AG09309 (cell line): ENCODE data around the gene GTPBP4.

Experiments
- DNase-seq: peaks from one replicate; pipeline ENCODE4 v3.0.0-alpha.2; 2010; ENCODE audit warnings: low read depth
- H3K4me3 ChIP-seq: 2 replicates; pipeline ENCODE4 v1.5.1; 2011; ENCODE audit warnings: mild to moderate bottlenecking, low read depth, low read length, moderate library complexity; ENCODE audit not compliant: control insufficient read depth
- TF ChIP-seq, protein P1 (sequence below): IDR thresholded peaks from 2 replicates; pipeline ENCODE4 v1.5.1; 2011; ENCODE audit warnings: mild to moderate bottlenecking, low read depth, low read length, inconsistent platforms; ENCODE audit not compliant: insufficient read depth, control insufficient read depth; ENCODE audit errors: missing control alignments

The GTPBP4 gene

DNA sequence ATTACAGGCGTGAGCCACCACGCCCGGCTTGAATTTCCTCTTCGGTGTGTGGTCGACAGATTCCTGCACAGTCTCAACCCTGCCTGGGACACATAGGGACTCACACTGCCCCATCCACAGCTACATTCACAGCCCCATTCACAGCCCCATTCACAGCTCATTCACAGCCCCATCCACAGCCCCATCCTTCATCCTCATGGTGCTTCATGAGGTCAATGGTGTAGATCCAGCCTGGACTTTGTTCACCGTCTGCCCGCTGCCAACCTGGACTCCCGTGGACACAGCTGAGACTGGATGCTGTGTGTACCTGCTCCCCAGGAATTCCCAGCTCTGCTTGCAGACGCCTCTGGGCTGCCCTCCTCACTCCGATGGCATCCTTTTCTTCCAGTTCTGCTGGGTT lies 32.2 kb downstream of the GTPBP4 start:
- TF ChIP-seq, protein P1, sequence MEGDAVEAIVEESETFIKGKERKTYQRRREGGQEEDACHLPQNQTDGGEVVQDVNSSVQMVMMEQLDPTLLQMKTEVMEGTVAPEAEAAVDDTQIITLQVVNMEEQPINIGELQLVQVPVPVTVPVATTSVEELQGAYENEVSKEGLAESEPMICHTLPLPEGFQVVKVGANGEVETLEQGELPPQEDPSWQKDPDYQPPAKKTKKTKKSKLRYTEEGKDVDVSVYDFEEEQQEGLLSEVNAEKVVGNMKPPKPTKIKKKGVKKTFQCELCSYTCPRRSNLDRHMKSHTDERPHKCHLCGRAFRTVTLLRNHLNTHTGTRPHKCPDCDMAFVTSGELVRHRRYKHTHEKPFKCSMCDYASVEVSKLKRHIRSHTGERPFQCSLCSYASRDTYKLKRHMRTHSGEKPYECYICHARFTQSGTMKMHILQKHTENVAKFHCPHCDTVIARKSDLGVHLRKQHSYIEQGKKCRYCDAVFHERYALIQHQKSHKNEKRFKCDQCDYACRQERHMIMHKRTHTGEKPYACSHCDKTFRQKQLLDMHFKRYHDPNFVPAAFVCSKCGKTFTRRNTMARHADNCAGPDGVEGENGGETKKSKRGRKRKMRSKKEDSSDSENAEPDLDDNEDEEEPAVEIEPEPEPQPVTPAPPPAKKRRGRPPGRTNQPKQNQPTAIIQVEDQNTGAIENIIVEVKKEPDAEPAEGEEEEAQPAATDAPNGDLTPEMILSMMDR = no peak
- DNase-seq = no peak
- no peak overlapping the region for H3K4me3 ChIP-seq

DNA sequence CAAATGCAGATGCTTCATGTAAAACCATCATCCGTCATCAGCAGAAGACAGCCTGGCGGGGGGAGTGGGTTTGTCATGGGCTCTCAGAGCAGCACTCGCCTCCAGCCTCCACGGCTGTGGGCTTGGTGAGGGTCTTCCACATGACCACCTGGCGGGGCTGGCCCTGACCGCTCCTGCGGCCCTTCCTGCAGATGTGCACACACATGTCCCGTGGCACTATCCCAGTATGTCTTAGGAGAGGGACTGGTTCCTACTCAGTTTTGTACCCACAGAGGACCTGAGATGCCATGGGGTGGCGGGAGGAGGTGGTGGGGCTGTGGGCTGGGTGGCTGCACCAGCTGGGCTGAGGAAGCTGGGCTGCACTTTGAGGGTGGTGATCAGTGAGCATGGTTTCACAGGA lies 32.7 kb downstream of the GTPBP4 start:
- H3K4me3 ChIP-seq = no peak overlapping the region
- TF ChIP-seq, protein P1 = no peak
- DNase-seq = no peak

DNA sequence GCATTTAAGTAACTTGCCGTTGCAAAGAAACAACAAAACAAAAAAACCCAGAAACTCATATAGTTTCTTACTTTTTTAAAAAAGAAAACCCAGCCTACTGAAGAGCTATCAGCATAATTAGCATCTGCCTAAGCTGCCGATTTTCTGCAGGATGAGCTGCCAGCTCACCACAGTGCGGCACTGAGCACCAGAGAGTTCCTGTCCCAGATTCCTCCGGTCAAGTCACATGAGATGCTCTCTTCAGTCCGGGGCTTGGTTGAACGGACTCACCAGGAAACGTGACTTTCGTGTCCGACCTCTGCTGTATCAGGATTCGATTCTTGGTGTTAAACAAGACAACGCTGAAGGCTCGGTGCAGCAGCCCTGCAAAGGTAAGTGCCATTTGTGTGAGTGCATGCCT lies 34.2 kb downstream of the GTPBP4 start:
- H3K4me3 ChIP-seq = no peak overlapping the region
- TF ChIP-seq, protein P1 = no peak
- no peak for DNase-seq

DNA sequence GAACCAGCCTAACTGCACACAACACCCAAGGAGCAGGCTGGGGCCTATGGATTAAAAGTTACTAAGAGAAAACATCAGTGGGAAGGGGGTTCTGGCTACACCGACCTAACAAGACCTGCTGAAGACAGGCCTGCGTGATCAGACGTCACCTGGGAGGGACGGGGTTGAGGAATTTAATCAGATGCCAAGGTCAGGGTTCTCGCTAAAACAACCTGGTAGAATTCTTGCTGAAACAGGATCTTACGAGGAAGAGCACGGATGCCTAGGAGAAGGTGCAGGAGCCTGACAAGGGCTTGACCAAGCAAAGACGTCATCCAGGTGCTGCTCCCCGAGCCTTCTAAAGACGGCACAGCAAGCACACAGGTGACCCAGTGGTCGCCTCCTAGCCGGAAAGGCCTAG lies 35.9 kb downstream of the GTPBP4 start:
- TF ChIP-seq, protein P1 = no peak
- no peak overlapping the region for H3K4me3 ChIP-seq
- DNase-seq = no peak

DNA sequence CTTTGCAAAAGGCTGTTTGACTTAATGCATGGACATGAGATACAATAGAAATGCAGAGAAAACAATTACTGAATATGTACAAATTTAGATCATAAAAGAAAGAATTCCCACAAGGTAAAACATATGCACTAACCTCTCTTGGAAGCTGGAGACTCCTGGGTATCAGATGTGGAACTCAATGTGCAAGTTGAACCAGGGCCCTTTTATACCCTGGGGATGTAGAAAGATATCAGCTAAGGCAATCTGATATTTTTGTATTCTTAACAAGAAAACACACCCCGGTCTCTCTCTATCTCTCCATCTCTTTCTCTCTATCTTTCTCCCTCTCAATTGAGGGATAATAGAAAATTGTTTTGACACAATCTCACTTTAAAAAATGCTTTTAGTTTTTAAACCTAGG lies 37.4 kb downstream of the GTPBP4 start, which contains the start of gene IDI2:
Gene IDI2 (minus strand): TSS at position 177 of the 400 bp plus-strand sequence. CDS start 1,136 bp downstream, outside the sequence.
- TF ChIP-seq, protein P1 = no peak
- DNase-seq = no peak
- no peak within 1 kb of the TSS for H3K4me3 ChIP-seq

DNA sequence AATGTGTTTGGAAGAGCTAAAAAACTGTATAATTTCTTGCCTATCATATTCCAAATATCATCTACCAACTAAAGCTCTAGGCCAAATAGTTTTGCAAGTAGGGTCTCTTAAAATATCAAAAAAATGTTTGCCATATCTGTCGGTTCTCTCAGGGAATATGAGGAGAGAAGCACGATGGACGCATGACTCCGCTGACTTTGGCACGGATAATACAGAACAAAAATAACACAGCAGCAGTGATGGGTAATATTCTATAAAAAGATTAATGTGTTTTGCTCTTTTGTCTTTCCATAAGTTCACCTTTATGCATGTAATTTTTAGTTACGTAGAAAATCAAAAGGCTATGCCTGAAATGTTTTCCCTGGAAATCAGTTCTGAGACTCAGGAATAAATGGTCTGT lies 38.3 kb downstream of the GTPBP4 start:
- DNase-seq = no peak
- TF ChIP-seq, protein P1 = no peak
- H3K4me3 ChIP-seq = no peak overlapping the region

DNA sequence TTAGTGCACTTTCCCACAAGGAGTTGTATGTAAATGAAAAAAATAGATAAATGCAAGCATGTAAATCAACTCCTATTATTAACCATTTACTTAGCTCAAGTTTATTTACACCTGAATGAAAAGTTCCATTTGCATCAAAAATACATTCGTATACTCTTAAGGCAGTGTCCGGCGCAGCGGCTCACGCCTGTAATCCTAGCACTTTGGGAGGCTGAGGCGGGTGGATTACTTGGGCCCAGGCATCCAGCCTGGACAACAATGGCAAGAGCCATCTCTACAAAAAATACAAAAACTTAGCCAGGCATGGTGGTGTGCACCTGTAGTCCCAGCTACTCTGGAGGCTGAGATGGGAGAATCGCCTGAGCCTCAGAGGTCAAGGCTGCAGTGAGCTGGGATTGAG lies 41.6 kb downstream of the GTPBP4 start:
- TF ChIP-seq, protein P1 = no peak
- no peak overlapping the region for H3K4me3 ChIP-seq
- no peak for DNase-seq
